OCI-LY1 (cell line): Measurements from ENCODE around the gene MKKS.

Source experiments
- EZH2 ChIP-seq: fragments of 200-600 bp; sonication (generic), shearing (Covaris generic); IDR thresholded peaks from 2 replicates; pipeline ENCODE4 v1.8.0; 2017; ENCODE audit warnings: borderline replicate concordance, mixed run types, mild to moderate bottlenecking, antibody characterized with exemption, low read length, moderate library complexity, mixed read lengths
- TF ChIP-seq, protein P1 (sequence below): fragments of 200-600 bp; sonication (generic), shearing (Covaris generic); IDR thresholded peaks from 2 replicates; pipeline ENCODE4 v1.5.1; 2017; ENCODE audit warnings: mild to moderate bottlenecking, antibody characterized with exemption, low read length, moderate library complexity, mixed read lengths

GRCh38 chr20:10469056-10469455 is 35.0 kb upstream of the MKKS start:
- TF ChIP-seq, protein P1, sequence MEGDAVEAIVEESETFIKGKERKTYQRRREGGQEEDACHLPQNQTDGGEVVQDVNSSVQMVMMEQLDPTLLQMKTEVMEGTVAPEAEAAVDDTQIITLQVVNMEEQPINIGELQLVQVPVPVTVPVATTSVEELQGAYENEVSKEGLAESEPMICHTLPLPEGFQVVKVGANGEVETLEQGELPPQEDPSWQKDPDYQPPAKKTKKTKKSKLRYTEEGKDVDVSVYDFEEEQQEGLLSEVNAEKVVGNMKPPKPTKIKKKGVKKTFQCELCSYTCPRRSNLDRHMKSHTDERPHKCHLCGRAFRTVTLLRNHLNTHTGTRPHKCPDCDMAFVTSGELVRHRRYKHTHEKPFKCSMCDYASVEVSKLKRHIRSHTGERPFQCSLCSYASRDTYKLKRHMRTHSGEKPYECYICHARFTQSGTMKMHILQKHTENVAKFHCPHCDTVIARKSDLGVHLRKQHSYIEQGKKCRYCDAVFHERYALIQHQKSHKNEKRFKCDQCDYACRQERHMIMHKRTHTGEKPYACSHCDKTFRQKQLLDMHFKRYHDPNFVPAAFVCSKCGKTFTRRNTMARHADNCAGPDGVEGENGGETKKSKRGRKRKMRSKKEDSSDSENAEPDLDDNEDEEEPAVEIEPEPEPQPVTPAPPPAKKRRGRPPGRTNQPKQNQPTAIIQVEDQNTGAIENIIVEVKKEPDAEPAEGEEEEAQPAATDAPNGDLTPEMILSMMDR: no peak
- TF ChIP-seq EZH2: no peak
